ENCODE measurements around the gene DTNBP1. TPM values are rescaled to one million over a fixed set of nuclear protein-coding genes. Genes with fewer than 3 reads are reported as not detected.

Gene DTNBP1
- total and polyA plus RNA-seq, 2 of the 13 experiments (the other 11 are each of a cell fraction or from before 2014, with no cell fraction given): 6.6 to 19.1 TPM

GRCh38 chr6:15505463-15505918, 157.3 kb downstream of the DTNBP1 start (continued):
- TF ChIP-seq MLXIP (CRISPR knock-in tag; IDR thresholded peaks at IDR 0.05; ENCODE audit: borderline replicate concordance): no peak
- TF ChIP-seq ZNF543 (CRISPR knock-in tag; IDR thresholded peaks at IDR 0.05): no peak
- no peak for TF ChIP-seq KDM5A (IDR thresholded peaks at IDR 0.05; ENCODE audit: borderline replicate concordance, low read length)
- TF ChIP-seq TEAD3 (CRISPR knock-in tag; optimal IDR thresholded peaks at IDR 0.05; ENCODE audit: borderline replicate concordance): no peak
- TF ChIP-seq HINFP (CRISPR knock-in tag; IDR thresholded peaks at IDR 0.05; ENCODE audit: low read depth): no peak
- TF ChIP-seq ZNF790 (CRISPR knock-in tag; IDR thresholded peaks at IDR 0.05; ENCODE audit: borderline replicate concordance): no peak
- no peak for TF ChIP-seq MED8 (CRISPR knock-in tag; IDR thresholded peaks at IDR 0.05; ENCODE audit: insufficient replicate concordance)
- TF ChIP-seq FOSL1 (CRISPR knock-in tag; IDR thresholded peaks at IDR 0.05; ENCODE audit: borderline replicate concordance): no peak
- no peak for TF ChIP-seq SP4 (CRISPR knock-in tag; IDR thresholded peaks at IDR 0.05)
- no peak for TF ChIP-seq ELF1 (CRISPR knock-in tag; IDR thresholded peaks at IDR 0.05)
- TF ChIP-seq KAT2B (IDR thresholded peaks at IDR 0.05; ENCODE audit: borderline replicate concordance, low read depth, low read length): no peak
- TF ChIP-seq MAFK (conservative IDR thresholded peaks at IDR 0.05 in 1 of 2, IDR thresholded peaks at IDR 0.05 in 1 of 2; ENCODE audit: low read length in 2 of 2): no peak
- no peak for TF ChIP-seq ZNF329 (CRISPR knock-in tag; IDR thresholded peaks at IDR 0.05; ENCODE audit: low read depth)
- TF ChIP-seq SAFB2 (CRISPR knock-in tag; IDR thresholded peaks at IDR 0.05; ENCODE audit: borderline replicate concordance, low read depth): no peak
- TF ChIP-seq ZNF34 (CRISPR knock-in tag; IDR thresholded peaks at IDR 0.05; ENCODE audit: borderline replicate concordance): 0 out of 2 replicates have a peak, but pooled peaks have one; percentile 2
- TF ChIP-seq HOXA3 (CRISPR knock-in tag; IDR thresholded peaks at IDR 0.05): peak; percentile 4; the same call in 1 of the 2 replicates
- TF ChIP-seq ZNF432 (CRISPR knock-in tag; IDR thresholded peaks at IDR 0.05; ENCODE audit: borderline replicate concordance): no peak
- TF ChIP-seq CEBPB (IDR thresholded peaks at IDR 0.05; ENCODE audit: borderline replicate concordance, low read depth, low read length): no peak
- no peak for TF ChIP-seq ZNF260 (CRISPR knock-in tag; IDR thresholded peaks at IDR 0.05; ENCODE audit: borderline replicate concordance, low read depth)
- TF ChIP-seq, protein P1, sequence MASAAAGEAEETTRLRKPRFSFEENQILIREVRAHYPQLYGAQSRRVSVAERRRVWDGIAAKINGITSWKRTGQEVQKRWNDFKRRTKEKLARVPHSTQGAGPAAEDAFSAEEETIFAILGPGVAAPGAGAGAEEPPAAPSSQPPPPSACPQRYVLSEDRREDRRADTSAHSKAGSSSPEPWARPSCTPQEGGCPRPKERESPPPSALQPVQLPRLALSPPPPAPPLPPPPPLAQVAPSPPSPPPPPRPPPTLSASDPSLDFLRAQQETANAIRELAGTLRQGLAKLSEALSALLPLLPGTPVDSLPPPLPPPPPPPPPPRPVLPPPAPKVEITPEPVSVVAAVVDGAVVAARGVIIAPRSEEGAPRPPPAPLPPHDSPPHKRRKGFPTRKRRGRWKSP (CRISPR knock-in tag; IDR thresholded peaks at IDR 0.05): 0 out of 2 replicates have a peak, but pooled peaks have one; percentile 20
- TF ChIP-seq KLF9 (CRISPR knock-in tag; IDR thresholded peaks at IDR 0.05; ENCODE audit: low read depth): no peak
- no peak for TF ChIP-seq ZNF546 (CRISPR knock-in tag; conservative IDR thresholded peaks at IDR 0.05)
- no peak for TF ChIP-seq DPF2 (CRISPR knock-in tag; IDR thresholded peaks at IDR 0.05; ENCODE audit: borderline replicate concordance, low read depth)

All from HepG2 (cell line).